ENCODE measurements around the gene COX7A1. TPM values are rescaled to one million over a fixed set of nuclear protein-coding genes. Genes with fewer than 3 reads are reported as not detected.

COX7A1 gene
- total and polyA plus RNA-seq, 7 donors, result 11.3 to 88.5 (median 43.0) TPM

DNA sequence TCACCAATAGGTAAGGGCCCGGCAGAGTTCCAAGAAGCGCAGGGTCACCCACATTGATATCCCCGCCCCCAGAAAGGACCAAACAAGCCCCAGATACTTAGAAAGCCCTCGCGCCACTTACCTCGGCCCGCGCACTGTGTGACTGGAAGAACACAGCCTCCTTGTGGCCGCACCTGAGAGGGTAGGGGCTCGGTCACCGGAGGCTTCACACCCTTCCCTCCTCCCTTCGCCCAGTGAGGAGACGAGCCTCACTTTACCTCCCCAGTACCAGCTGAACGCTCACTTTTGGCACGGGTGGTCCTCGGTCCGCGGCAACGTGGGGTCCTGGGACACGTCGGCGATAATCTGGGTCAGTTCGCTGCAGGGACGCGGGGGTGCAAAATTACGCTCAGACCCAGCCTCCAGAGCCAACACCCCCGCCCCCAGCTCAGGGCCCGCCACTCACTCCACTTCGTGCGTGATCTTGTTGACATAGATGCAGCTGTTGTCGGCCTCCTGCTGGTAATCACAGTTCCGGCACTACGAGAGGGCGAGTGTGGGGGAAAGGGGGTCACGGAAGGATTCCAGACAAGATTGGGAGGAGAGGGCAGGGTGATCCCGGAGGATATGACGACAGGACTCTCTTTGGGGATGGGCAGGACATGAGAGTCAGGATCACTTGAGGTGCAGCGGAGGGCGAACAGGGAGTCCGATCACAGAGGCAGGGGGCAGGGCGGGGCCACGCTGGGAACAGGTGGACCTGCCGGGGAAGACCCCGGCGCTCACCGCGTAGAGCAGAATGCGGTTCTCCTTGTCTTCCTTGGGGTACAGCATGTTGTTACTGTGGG, 38.1 kb downstream of the COX7A1 start:
- Histone ChIP-seq H3K9me3 (no peaks in the 10 kb centered on the region), H3K27me3 (no peaks in the 10 kb centered on the region), H3K27ac (peak overlapping the region; percentile 91 to 95 (median 92)), H3K4me3 (peak overlapping the region; percentile 74 to 92 (median 84)), H3K36me3 (peaks cover 10 to 61% (median 19%) of the 10 kb centered on the region in 4 donors), H3K4me1 (peaks cover 0 to 36% (median 28%) of the 10 kb centered on the region in 4 donors)
- 5 to 11% methylated on average over 48 of the region's 48 CpGs for WGBS, 2 donors
- DNase-seq, result no peak
- no peak for TF ChIP-seq EP300 (IDR thresholded peaks at IDR 0.05)
- TF ChIP-seq, protein P1, sequence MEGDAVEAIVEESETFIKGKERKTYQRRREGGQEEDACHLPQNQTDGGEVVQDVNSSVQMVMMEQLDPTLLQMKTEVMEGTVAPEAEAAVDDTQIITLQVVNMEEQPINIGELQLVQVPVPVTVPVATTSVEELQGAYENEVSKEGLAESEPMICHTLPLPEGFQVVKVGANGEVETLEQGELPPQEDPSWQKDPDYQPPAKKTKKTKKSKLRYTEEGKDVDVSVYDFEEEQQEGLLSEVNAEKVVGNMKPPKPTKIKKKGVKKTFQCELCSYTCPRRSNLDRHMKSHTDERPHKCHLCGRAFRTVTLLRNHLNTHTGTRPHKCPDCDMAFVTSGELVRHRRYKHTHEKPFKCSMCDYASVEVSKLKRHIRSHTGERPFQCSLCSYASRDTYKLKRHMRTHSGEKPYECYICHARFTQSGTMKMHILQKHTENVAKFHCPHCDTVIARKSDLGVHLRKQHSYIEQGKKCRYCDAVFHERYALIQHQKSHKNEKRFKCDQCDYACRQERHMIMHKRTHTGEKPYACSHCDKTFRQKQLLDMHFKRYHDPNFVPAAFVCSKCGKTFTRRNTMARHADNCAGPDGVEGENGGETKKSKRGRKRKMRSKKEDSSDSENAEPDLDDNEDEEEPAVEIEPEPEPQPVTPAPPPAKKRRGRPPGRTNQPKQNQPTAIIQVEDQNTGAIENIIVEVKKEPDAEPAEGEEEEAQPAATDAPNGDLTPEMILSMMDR (IDR thresholded peaks at IDR 0.05), result no peak
- TF ChIP-seq POLR2AphosphoS5 (IDR thresholded peaks at IDR 0.05), result no peak
- TF ChIP-seq POLR2A (IDR thresholded peaks at IDR 0.05), result no peak
- intact Hi-C loops (cut with DNase I), result loop anchor here (1.0 to 2.0 kb wide), 2 partner anchors 60 to 119 kb away; partner anchors contain the start of genes SDHAF1, THAP8 and WDR62

DNA sequence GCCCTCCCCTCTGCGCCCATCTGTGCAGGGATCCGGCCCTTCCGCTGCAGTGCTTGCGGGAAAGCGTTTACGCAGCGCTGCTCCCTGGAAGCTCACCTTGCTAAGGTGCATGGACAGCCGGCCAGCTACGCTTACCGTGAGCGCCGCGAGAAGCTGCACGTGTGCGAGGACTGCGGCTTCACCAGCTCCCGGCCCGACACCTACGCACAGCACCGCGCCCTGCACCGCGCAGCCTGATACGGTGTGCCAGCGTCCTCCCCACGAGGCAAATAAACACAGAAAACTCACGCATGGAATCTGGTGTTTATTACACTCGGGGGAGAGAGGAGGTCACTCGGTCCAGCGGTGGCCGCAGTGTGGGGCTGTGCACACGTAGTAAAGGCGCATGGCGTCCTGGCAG, 38.8 kb downstream of the COX7A1 start:
- H3K9me3 ChIP-seq, result no peaks in the 10 kb centered on the region
- H3K36me3 ChIP-seq, result peaks cover 6 to 56% (median 14%) of the 10 kb centered on the region in 4 donors
- no peaks in the 10 kb centered on the region for H3K27me3 ChIP-seq
- H3K4me3 ChIP-seq, result peak overlapping the region in 3 of 4 donors; percentile 74 to 92 (median 90)
- H3K27ac ChIP-seq, result peak overlapping the region in 3 of 4 donors; percentile 91 to 93 (median 92)
- no peak for DNase-seq
- H3K4me1 ChIP-seq, result peaks cover 0 to 36% (median 28%) of the 10 kb centered on the region in 4 donors
- 90 to 92% methylated on average over 34 of the region's 34 CpGs for WGBS, 2 donors
- TF ChIP-seq, protein P1 (IDR thresholded peaks at IDR 0.05), result no peak
- no peak for TF ChIP-seq POLR2AphosphoS5 (IDR thresholded peaks at IDR 0.05)
- TF ChIP-seq EP300 (IDR thresholded peaks at IDR 0.05), result no peak
- TF ChIP-seq POLR2A (IDR thresholded peaks at IDR 0.05), result no peak
- intact Hi-C loops (cut with DNase I), result no loop called here

DNA sequence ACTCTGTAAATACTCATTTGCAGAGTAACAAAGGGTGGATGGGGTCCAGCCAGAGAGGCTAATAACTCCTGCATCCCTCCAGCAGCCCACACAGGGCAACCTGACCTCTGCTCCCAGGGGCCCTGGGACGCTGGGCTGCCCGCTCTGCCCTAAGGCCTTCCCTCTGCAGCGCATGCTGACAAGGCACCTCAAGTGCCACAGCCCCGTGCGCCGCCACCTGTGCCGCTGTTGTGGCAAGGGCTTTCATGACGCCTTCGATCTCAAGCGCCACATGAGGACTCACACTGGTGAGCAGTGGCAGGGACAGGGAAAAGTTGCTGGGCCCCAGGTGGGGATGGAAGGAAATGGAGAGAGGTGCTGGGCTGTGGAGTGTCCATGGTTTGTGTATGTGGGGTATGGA, 39.6 kb downstream of the COX7A1 start:
- Histone ChIP-seq H3K4me1 (peaks cover 0 to 34% (median 28%) of the 10 kb centered on the region in 4 donors), H3K9me3 (no peaks in the 10 kb centered on the region), H3K27me3 (no peaks in the 10 kb centered on the region), H3K4me3 (no peak overlapping the region), H3K27ac (no peak overlapping the region), H3K36me3 (peaks cover 5 to 52% (median 8%) of the 10 kb centered on the region in 4 donors)
- TF ChIP-seq EP300 (IDR thresholded peaks at IDR 0.05) (no peak), POLR2AphosphoS5 (IDR thresholded peaks at IDR 0.05) (no peak), POLR2A (IDR thresholded peaks at IDR 0.05) (no peak)
- TF ChIP-seq, protein P1 (IDR thresholded peaks at IDR 0.05), result no peak
- WGBS, 2 donors, result 96 to 97% methylated on average over 10 of the region's 10 CpGs
- no peak for DNase-seq
- intact Hi-C loops (cut with DNase I), result no loop called here

DNA sequence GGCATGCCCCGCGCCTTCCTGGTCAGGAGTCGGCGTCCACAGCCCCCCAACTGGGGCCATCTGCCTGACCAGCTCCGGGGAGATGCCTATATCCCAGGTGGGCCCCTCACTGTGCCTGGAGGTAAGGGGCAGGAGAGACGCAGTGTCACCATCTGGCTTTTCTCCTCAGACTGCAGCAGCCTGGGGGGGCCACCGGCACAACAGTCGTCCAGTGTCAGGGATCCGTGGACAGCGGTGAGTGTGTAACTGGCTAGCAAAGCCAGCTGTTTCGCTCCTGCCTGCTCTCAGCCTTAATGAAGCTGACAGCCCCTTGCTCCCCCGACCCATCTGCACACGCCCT, 41.1 kb downstream of the COX7A1 start:
- Histone ChIP-seq H3K27me3 (no peaks in the 10 kb centered on the region), H3K36me3 (peaks cover 4 to 45% (median 5%) of the 10 kb centered on the region in 4 donors)
- intact Hi-C loops (cut with DNase I), result no loop called here

More for the DNA sequence above, 41.1 kb downstream of the COX7A1 start:
- TF ChIP-seq, protein P1 (IDR thresholded peaks at IDR 0.05), result no peak
- TF ChIP-seq POLR2A (IDR thresholded peaks at IDR 0.05) (no peak), POLR2AphosphoS5 (IDR thresholded peaks at IDR 0.05) (no peak), EP300 (IDR thresholded peaks at IDR 0.05) (no peak)
- Histone ChIP-seq H3K4me1 (peaks cover 0 to 22% (median 17%) of the 10 kb centered on the region in 4 donors), H3K27ac (no peak overlapping the region), H3K4me3 (no peak overlapping the region), H3K9me3 (no peaks in the 10 kb centered on the region)
- WGBS, 2 donors, result 88 to 92% methylated on average over 13 of the region's 13 CpGs
- no peak for DNase-seq
